CD14-positive monocyte (primary cell): ENCODE results near the gene PCDH8. TPM values are rescaled to one million over a fixed set of nuclear protein-coding genes. Genes with fewer than 3 reads are reported as not detected.

Source experiments
- DNase-seq, 3 donors: peaks; one replicate each; pipeline ENCODE4 v3.0.0-alpha.2; 2011 to 2022
- H2AFZ ChIP-seq: 2 replicates; pipeline ENCODE4 v1.6.0; 2012; ENCODE audit warnings: mild to moderate bottlenecking, low read depth, low read length, inconsistent platforms; ENCODE audit not compliant: insufficient read depth, poor library complexity, severe bottlenecking
- H3K27ac ChIP-seq, 2 donors: 1 replicate in 1 of 2; 2 replicates in 1 of 2; pipeline ENCODE4 v1.5.1; 2012 to 2013; ENCODE audit warnings: low read length in 2 of 2, control low read depth in 1 of 2, inconsistent platforms in 1 of 2, low read depth in 1 of 2, mild to moderate bottlenecking in 1 of 2
- H3K27me3 ChIP-seq, 2 donors: one replicate each; pipeline versions ENCODE4 v1.6.0 to v1.6.1; 2011 to 2013; ENCODE audit warnings: low read length in 2 of 2; ENCODE audit not compliant: control insufficient read depth in 2 of 2, insufficient read depth in 2 of 2
- H3K36me3 ChIP-seq, 2 donors: replicated peaks in 1 of 2; 1 replicate in 1 of 2; 2 replicates in 1 of 2; pipeline versions ENCODE4 v1.5.1 to v1.6.1; 2012 to 2013; ENCODE audit warnings: low read length in 2 of 2, control low read depth in 1 of 2, inconsistent platforms in 1 of 2, mild to moderate bottlenecking in 1 of 2; ENCODE audit not compliant: insufficient read depth in 2 of 2, control insufficient read depth in 1 of 2
- H3K4me1 ChIP-seq, 2 donors: 1 replicate in 1 of 2; 2 replicates in 1 of 2; pipeline versions ENCODE4 v1.5.1 to v1.6.1; 2012 to 2013; ENCODE audit warnings: low read length in 2 of 2, control low read depth in 1 of 2, inconsistent platforms in 1 of 2, mild to moderate bottlenecking in 1 of 2, moderate library complexity in 1 of 2; ENCODE audit not compliant: insufficient read depth in 2 of 2, control insufficient read depth in 1 of 2
- H3K4me2 ChIP-seq: replicated peaks from 2 replicates; pipeline ENCODE3; 2012; ENCODE audit warnings: low read length, moderate library complexity, mild to moderate bottlenecking; ENCODE audit not compliant: poor library complexity, severe bottlenecking; ENCODE audit errors: extremely low read depth
- H3K4me3 ChIP-seq, 3 experiments: fragments of 200-600 bp in 1 of 3; sonication (generic) in 1 of 3; replicated peaks in 1 of 3; 1 replicate in 2 of 3; 2 replicates in 1 of 3; pipeline ENCODE4 v1.5.1; 2011 to 2013; ENCODE audit warnings: low read length in 3 of 3, mild to moderate bottlenecking in 3 of 3, control low read depth in 2 of 3, low read depth in 2 of 3, inconsistent platforms in 1 of 3, moderate library complexity in 1 of 3
- H3K79me2 ChIP-seq: 2 replicates; pipeline ENCODE4 v1.6.0; 2012; ENCODE audit warnings: mild to moderate bottlenecking, control low read depth, inconsistent platforms, low read length, moderate library complexity; ENCODE audit not compliant: insufficient read depth
- H3K9ac ChIP-seq: 2 replicates; pipeline ENCODE4 v1.6.0; 2017; ENCODE audit warnings: low read length, mild to moderate bottlenecking; ENCODE audit not compliant: insufficient read depth, poor library complexity, severe bottlenecking
- H3K9me3 ChIP-seq, 2 donors: replicated peaks in 1 of 2; 1 replicate in 1 of 2; 2 replicates in 1 of 2; pipeline versions ENCODE4 v1.5.1 to v1.6.1; 2012 to 2013; ENCODE audit warnings: low read length in 2 of 2, control low read depth in 1 of 2; ENCODE audit not compliant: control insufficient read depth in 1 of 2, insufficient read depth in 1 of 2
- H4K20me1 ChIP-seq: 2 replicates; pipeline ENCODE4 v1.6.0; 2012; ENCODE audit warnings: mild to moderate bottlenecking, low read length, control low read depth, moderate library complexity; ENCODE audit not compliant: insufficient read depth
- H3K27ac Mint-ChIP-seq, 7 donors: one replicate each; pipeline ENCODE4 v1.8.0; 2020; ENCODE audit warnings: mild to moderate bottlenecking in 7 of 7, mixed read lengths in 7 of 7, moderate library complexity in 6 of 7, inconsistent platforms in 2 of 7
- H3K27me3 Mint-ChIP-seq, 3 donors: one replicate each; pipeline ENCODE4 v1.8.0; 2021 to 2022; ENCODE audit warnings: low read depth in 3 of 3, mild to moderate bottlenecking in 3 of 3, mixed read lengths in 3 of 3, moderate library complexity in 3 of 3, inconsistent platforms in 1 of 3
- H3K36me3 Mint-ChIP-seq, 2 donors: one replicate each; pipeline ENCODE4 v1.8.0; 2020; ENCODE audit warnings: mixed read lengths in 2 of 2, inconsistent platforms in 1 of 2, mild to moderate bottlenecking in 1 of 2
- H3K4me1 Mint-ChIP-seq: one replicate; pipeline ENCODE4 v1.8.0; 2020; ENCODE audit warnings: mild to moderate bottlenecking, mixed read lengths
- H3K4me3 Mint-ChIP-seq, 2 donors: one replicate each; pipeline ENCODE4 v1.8.0; 2020; ENCODE audit warnings: mild to moderate bottlenecking in 2 of 2, mixed read lengths in 2 of 2, moderate library complexity in 1 of 2
- H3K9me3 Mint-ChIP-seq, 7 donors: one replicate each; pipeline ENCODE4 v1.8.0; 2020 to 2022; ENCODE audit warnings: mixed read lengths in 7 of 7, mild to moderate bottlenecking in 6 of 7, moderate library complexity in 6 of 7, inconsistent platforms in 2 of 7
- CTCF ChIP-seq: fragments of 200-600 bp; IDR thresholded peaks from one replicate; pipeline ENCODE4 v1.8.0; 2022; ENCODE audit warnings: antibody characterized with exemption, mild to moderate bottlenecking
- WGBS: methylation state at CpG from one replicate; pipeline ENCODE4 v1.1.5; 2013; ENCODE audit warnings: missing lambda C conversion rate; ENCODE audit not compliant: insufficient coverage; 5-methylcytosine and 5-hydroxymethylcytosine counted together
- intact Hi-C, 2 donors: fragments of 100-400 bp; cut with micrococcal nuclease; formaldehyde crosslinking; loops; one replicate each; pipeline versions ENCODE4 v1.15.0 to v1.15.1; 2023
- polyA plus RNA-seq, 3 donors: library from polyadenylated mRNA; depleted of rRNA in 1 of 3; unstranded in 2 of 3; stranded (reverse) in 1 of 3; fragments of 300-500 nt in 2 of 3; fragments of >200 nt in 1 of 3; fragmentation: Illumina TruSeq in 2 of 3; gene quantifications; 1 replicate in 2 of 3; 2 replicates in 1 of 3; pipeline ENCODE4 v1.2.3, GENCODE V29; 2012 to 2021

Gene PCDH8
- polyA plus RNA-seq, 3 donors: not detected

GRCh38 chr13:52887165-52887564, 38.7 kb upstream of the PCDH8 start:
- no peak overlapping the region for H3K27ac Mint-ChIP-seq
- H3K4me3 Mint-ChIP-seq: no peak overlapping the region
- H3K4me1 Mint-ChIP-seq: no peaks in the 10 kb centered on the region
- no peak overlapping the region for H3K4me3 ChIP-seq
- H3K4me1 ChIP-seq: no peaks in the 10 kb centered on the region
- H3K9me3 ChIP-seq: no peaks in the 10 kb centered on the region
- H3K4me2 ChIP-seq: no peak overlapping the region
- H3K27me3 Mint-ChIP-seq: peaks cover 2 to 9% (median 7%) of the 10 kb centered on the region in 3 donors
- H3K27me3 ChIP-seq: no peaks in the 10 kb centered on the region
- H3K36me3 Mint-ChIP-seq: no peaks in the 10 kb centered on the region
- no CpG with 5 or more reads among the region's 1 CpG for WGBS
- no peaks in the 10 kb centered on the region for H3K36me3 ChIP-seq
- H3K79me2 ChIP-seq: no peaks in the 10 kb centered on the region
- no peak for DNase-seq
- no peak overlapping the region for H3K27ac ChIP-seq
- H3K9ac ChIP-seq: no peak overlapping the region
- H2AFZ ChIP-seq: no peak overlapping the region
- intact Hi-C loops: no loop called here
- TF ChIP-seq CTCF: no peak
- H4K20me1 ChIP-seq: no peaks in the 10 kb centered on the region
- H3K9me3 Mint-ChIP-seq: peaks cover 0 to 4% (median 0%) of the 10 kb centered on the region in 7 donors

GRCh38 chr13:52885141-52885540, 36.7 kb upstream of the PCDH8 start:
- Histone ChIP-seq H3K9ac (no peak overlapping the region), H4K20me1 (no peaks in the 10 kb centered on the region), H3K27me3 (no peaks in the 10 kb centered on the region), H3K4me3 (no peak overlapping the region), H3K4me1 (no peaks in the 10 kb centered on the region), H2AFZ (no peak overlapping the region), H3K79me2 (no peaks in the 10 kb centered on the region), H3K27ac (no peak overlapping the region), H3K4me2 (no peak overlapping the region), H3K9me3 (no peaks in the 10 kb centered on the region), H3K36me3 (no peaks in the 10 kb centered on the region)
- Mint-ChIP-seq H3K9me3 (peaks cover 0 to 8% (median 0%) of the 10 kb centered on the region in 7 donors), H3K27ac (no peak overlapping the region), H3K36me3 (no peaks in the 10 kb centered on the region), H3K4me3 (no peak overlapping the region), H3K27me3 (peaks cover 0 to 8% (median 7%) of the 10 kb centered on the region in 3 donors), H3K4me1 (no peaks in the 10 kb centered on the region)
- intact Hi-C loops: no loop called here
- no peak for DNase-seq
- no CpG with 5 or more reads among the region's 5 CpGs for WGBS
- TF ChIP-seq CTCF: no peak
